SK-N-SH treated with all-trans-retinoic acid at 6 μM for 48 hours (cell line): Measurements from ENCODE around the gene CYBC1.

ENCODE experiments used
- ATAC-seq: fragments of 200-7000 bp; cut with Tn5 transposase; 3 replicates; pipeline ENCODE4 v1.9.1; 2020; ENCODE audit warnings: mild to moderate bottlenecking, moderate library complexity
- ARNTL ChIP-seq: fragments of 450-650 bp; formaldehyde crosslinking; IDR thresholded peaks from 2 replicates; pipeline ENCODE4 v1.5.0; 2020; ENCODE audit warnings: low read depth, mild to moderate bottlenecking, moderate library complexity, borderline replicate concordance
- BACH2 ChIP-seq: fragments of 250-450 bp; sonication (Bioruptor Pico); IDR thresholded peaks from 2 replicates; pipeline ENCODE4 v1.9.0; 2021; ENCODE audit warnings: mild to moderate bottlenecking, borderline replicate concordance
- CREB5 ChIP-seq: fragments of 250-450 bp; sonication (Bioruptor Pico); IDR thresholded peaks from 2 replicates; pipeline ENCODE4 v1.5.1; 2020; ENCODE audit warnings: low read depth, mild to moderate bottlenecking, moderate library complexity
- CSDC2 ChIP-seq: fragments of 250-450 bp; sonication (Bioruptor Pico); IDR thresholded peaks from 2 replicates; pipeline ENCODE4 v1.5.0; 2020; ENCODE audit warnings: mild to moderate bottlenecking, moderate library complexity
- CSRNP3 ChIP-seq: fragments of 250-450 bp; sonication (Bioruptor Pico); IDR thresholded peaks from 2 replicates; pipeline ENCODE4 v1.5.1; 2021; ENCODE audit warnings: mild to moderate bottlenecking, moderate library complexity
- GLIS3 ChIP-seq: fragments of 250-450 bp; sonication (Bioruptor Pico); IDR thresholded peaks from 2 replicates; pipeline ENCODE4 v1.5.0; 2020; ENCODE audit warnings: mild to moderate bottlenecking, moderate library complexity
- ISL1 ChIP-seq: fragments of 250-450 bp; sonication (Bioruptor Pico); IDR thresholded peaks from 2 replicates; pipeline ENCODE4 v2.1.2; 2022; ENCODE audit warnings: mild to moderate bottlenecking, moderate library complexity
- PATZ1 ChIP-seq: fragments of 250-450 bp; sonication (Bioruptor Pico); IDR thresholded peaks from 2 replicates; pipeline ENCODE4 v1.8.0; 2020; ENCODE audit warnings: mild to moderate bottlenecking, moderate library complexity, borderline replicate concordance
- PPARA ChIP-seq: fragments of 250-450 bp; sonication (Bioruptor Pico); IDR thresholded peaks from 2 replicates; pipeline ENCODE4 v1.5.0; 2020; ENCODE audit warnings: mild to moderate bottlenecking, borderline replicate concordance
- RARB ChIP-seq: fragments of 250-450 bp; sonication (Bioruptor Pico); IDR thresholded peaks from 2 replicates; pipeline ENCODE4 v1.8.0; 2021; ENCODE audit warnings: mild to moderate bottlenecking, moderate library complexity
- SNAI2 ChIP-seq: fragments of 250-450 bp; sonication (Bioruptor Pico); IDR thresholded peaks from 2 replicates; pipeline ENCODE4 v1.5.0; 2020; ENCODE audit warnings: mild to moderate bottlenecking, moderate library complexity
- TCF4 ChIP-seq: fragments of 250-450 bp; sonication (Bioruptor Pico); IDR thresholded peaks from 2 replicates; pipeline ENCODE4 v1.8.0; 2021; ENCODE audit warnings: mild to moderate bottlenecking, moderate library complexity, borderline replicate concordance
- TOX ChIP-seq: fragments of 250-450 bp; sonication (Bioruptor Pico); IDR thresholded peaks from 2 replicates; pipeline ENCODE4 v1.8.0; 2021; ENCODE audit warnings: mild to moderate bottlenecking, moderate library complexity, borderline replicate concordance
- ZC3H10 ChIP-seq: fragments of 250-450 bp; sonication (Bioruptor Pico); IDR thresholded peaks from 2 replicates; pipeline ENCODE4 v1.5.1; 2021; ENCODE audit warnings: mild to moderate bottlenecking, moderate library complexity
- ZFP3 ChIP-seq: fragments of 250-450 bp; sonication (Bioruptor Pico); IDR thresholded peaks from 2 replicates; pipeline ENCODE4 v1.5.0; 2020; ENCODE audit warnings: mild to moderate bottlenecking, moderate library complexity
- ZFP30 ChIP-seq: fragments of 450-650 bp; formaldehyde crosslinking; IDR thresholded peaks from 2 replicates; pipeline ENCODE4 v1.5.0; 2022; ENCODE audit warnings: mild to moderate bottlenecking, moderate library complexity
- ZNF565 ChIP-seq: fragments of 450-650 bp; formaldehyde crosslinking; conservative IDR thresholded peaks from 2 replicates; pipeline ENCODE4 v1.5.0; 2020; ENCODE audit warnings: low read depth, mild to moderate bottlenecking, moderate library complexity
- ZNF70 ChIP-seq: fragments of 450-650 bp; formaldehyde crosslinking; IDR thresholded peaks from 2 replicates; pipeline ENCODE4 v1.5.0; 2020; ENCODE audit warnings: mild to moderate bottlenecking, moderate library complexity
- ZNF8 ChIP-seq: fragments of 450-650 bp; formaldehyde crosslinking; IDR thresholded peaks from 2 replicates; pipeline ENCODE4 v1.5.0; 2020; ENCODE audit warnings: mild to moderate bottlenecking, moderate library complexity
- TF ChIP-seq, protein P1 (sequence below): fragments of 250-450 bp; sonication (Bioruptor Pico); IDR thresholded peaks from 2 replicates; pipeline ENCODE4 v1.5.0; 2020; ENCODE audit warnings: mild to moderate bottlenecking, moderate library complexity

Gene CYBC1

GRCh38 chr17:82474223-82475010 is 23.9 kb upstream of the CYBC1 start:
- no peak for TF ChIP-seq CREB5
- TF ChIP-seq TOX (CRISPR knock-in tag), result no peak
- no peak for TF ChIP-seq TCF4
- no peak for TF ChIP-seq GLIS3 (CRISPR knock-in tag)
- no peak for TF ChIP-seq ZNF70 (CRISPR knock-in tag)
- TF ChIP-seq ZFP30, result no peak
- no peak for ATAC-seq

GRCh38 chr17:82470065-82470464 is 19.5 kb upstream of the CYBC1 start:
- no peak for TF ChIP-seq CREB5
- no peak for TF ChIP-seq CSRNP3 (CRISPR knock-in tag)
- TF ChIP-seq TOX (CRISPR knock-in tag), result no peak
- TF ChIP-seq ZFP30, result no peak
- TF ChIP-seq ZC3H10, result no peak
- TF ChIP-seq PPARA (CRISPR knock-in tag), result no peak
- TF ChIP-seq ZNF565, result no peak
- no peak for TF ChIP-seq BACH2 (CRISPR knock-in tag)
- TF ChIP-seq RARB, result no peak
- TF ChIP-seq ZNF70 (CRISPR knock-in tag), result no peak
- TF ChIP-seq SNAI2 (CRISPR knock-in tag), result no peak
- no peak for TF ChIP-seq PATZ1 (CRISPR knock-in tag)
- TF ChIP-seq, protein P1, sequence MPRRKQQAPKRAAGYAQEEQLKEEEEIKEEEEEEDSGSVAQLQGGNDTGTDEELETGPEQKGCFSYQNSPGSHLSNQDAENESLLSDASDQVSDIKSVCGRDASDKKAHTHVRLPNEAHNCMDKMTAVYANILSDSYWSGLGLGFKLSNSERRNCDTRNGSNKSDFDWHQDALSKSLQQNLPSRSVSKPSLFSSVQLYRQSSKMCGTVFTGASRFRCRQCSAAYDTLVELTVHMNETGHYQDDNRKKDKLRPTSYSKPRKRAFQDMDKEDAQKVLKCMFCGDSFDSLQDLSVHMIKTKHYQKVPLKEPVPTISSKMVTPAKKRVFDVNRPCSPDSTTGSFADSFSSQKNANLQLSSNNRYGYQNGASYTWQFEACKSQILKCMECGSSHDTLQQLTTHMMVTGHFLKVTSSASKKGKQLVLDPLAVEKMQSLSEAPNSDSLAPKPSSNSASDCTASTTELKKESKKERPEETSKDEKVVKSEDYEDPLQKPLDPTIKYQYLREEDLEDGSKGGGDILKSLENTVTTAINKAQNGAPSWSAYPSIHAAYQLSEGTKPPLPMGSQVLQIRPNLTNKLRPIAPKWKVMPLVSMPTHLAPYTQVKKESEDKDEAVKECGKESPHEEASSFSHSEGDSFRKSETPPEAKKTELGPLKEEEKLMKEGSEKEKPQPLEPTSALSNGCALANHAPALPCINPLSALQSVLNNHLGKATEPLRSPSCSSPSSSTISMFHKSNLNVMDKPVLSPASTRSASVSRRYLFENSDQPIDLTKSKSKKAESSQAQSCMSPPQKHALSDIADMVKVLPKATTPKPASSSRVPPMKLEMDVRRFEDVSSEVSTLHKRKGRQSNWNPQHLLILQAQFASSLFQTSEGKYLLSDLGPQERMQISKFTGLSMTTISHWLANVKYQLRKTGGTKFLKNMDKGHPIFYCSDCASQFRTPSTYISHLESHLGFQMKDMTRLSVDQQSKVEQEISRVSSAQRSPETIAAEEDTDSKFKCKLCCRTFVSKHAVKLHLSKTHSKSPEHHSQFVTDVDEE, result no peak
- TF ChIP-seq ZFP3 (CRISPR knock-in tag), result no peak
- no peak for TF ChIP-seq CSDC2 (CRISPR knock-in tag)
- no peak for ATAC-seq

GRCh38 chr17:82468692-82469091 is 18.1 kb upstream of the CYBC1 start:
- ATAC-seq, result no peak
- no peak for TF ChIP-seq CSDC2 (CRISPR knock-in tag)
- no peak for TF ChIP-seq CREB5
- TF ChIP-seq ISL1, result no peak
- TF ChIP-seq TOX (CRISPR knock-in tag), result no peak
- TF ChIP-seq SNAI2 (CRISPR knock-in tag), result no peak
- TF ChIP-seq GLIS3 (CRISPR knock-in tag), result no peak
- TF ChIP-seq ZNF8 (CRISPR knock-in tag), result no peak
- no peak for TF ChIP-seq ARNTL (CRISPR knock-in tag)
- TF ChIP-seq, protein P1, result no peak
- no peak for TF ChIP-seq ZFP30
